HG02870 (cell line): ENCODE data around the gene NTRK1.

Source experiments
- ATAC-seq: cut with Tn5 transposase; IDR thresholded peaks from one replicate; pipeline ENCODE4 v1.9.1; 2021; ENCODE audit warnings: mild to moderate bottlenecking, moderate library complexity; ENCODE audit not compliant: unreplicated experiment

NTRK1 gene

GRCh38 chr1:156895455-156895812 is 34.8 kb downstream of the NTRK1 start:
- ATAC-seq = no peak

- ATAC-seq = no peak
Measured at GRCh38 chr1:156895927-156896326, 35.3 kb downstream of the NTRK1 start.

GRCh38 chr1:156896490-156897033 is 35.9 kb downstream of the NTRK1 start:
- ATAC-seq = no peak

- no peak for ATAC-seq
Measured at GRCh38 chr1:156897078-156897825, 36.6 kb downstream of the NTRK1 start.

- no peak for ATAC-seq
Measured at GRCh38 chr1:156898161-156898566, 37.5 kb downstream of the NTRK1 start.

GRCh38 chr1:156898971-156899664 is 38.5 kb downstream of the NTRK1 start:
- ATAC-seq = no peak

- no peak for ATAC-seq
Measured at GRCh38 chr1:156899956-156900718, 39.5 kb downstream of the NTRK1 start.

- ATAC-seq = no peak
Measured at GRCh38 chr1:156900896-156901589, 40.4 kb downstream of the NTRK1 start.

- ATAC-seq = no peak
Measured at GRCh38 chr1:156901590-156901900, 40.9 kb downstream of the NTRK1 start.

GRCh38 chr1:156901966-156902915 is 41.6 kb downstream of the NTRK1 start:
- ATAC-seq = no peak

GRCh38 chr1:156903328-156904091 is 42.8 kb downstream of the NTRK1 start:
- no peak for ATAC-seq

GRCh38 chr1:156904187-156904959 is 43.7 kb downstream of the NTRK1 start:
- no peak for ATAC-seq

- no peak for ATAC-seq
Measured at GRCh38 chr1:156905176-156905575, 44.5 kb downstream of the NTRK1 start.

- ATAC-seq = no peak
Measured at GRCh38 chr1:156905651-156906050, 45.0 kb downstream of the NTRK1 start.

- no peak for ATAC-seq
Measured at GRCh38 chr1:156906206-156906906, 45.7 kb downstream of the NTRK1 start.

GRCh38 chr1:156908541-156908940 is 47.9 kb downstream of the NTRK1 start:
- no peak for ATAC-seq

- no peak for ATAC-seq
Measured at GRCh38 chr1:156908955-156909354, 48.3 kb downstream of the NTRK1 start.

- no peak for ATAC-seq
Measured at GRCh38 chr1:156909671-156910070, 49.0 kb downstream of the NTRK1 start.
